SK-N-MC (cell line): ENCODE measurements around the gene SDK1.

Experiments used
- DNase-seq: peaks from one replicate; pipeline ENCODE4 v3.0.0-alpha.2; 2011; ENCODE audit warnings: low read depth, low spot score
- H3K27ac ChIP-seq: fragments of 200-600 bp; sonication (generic); 2 replicates; pipeline ENCODE4 v1.5.1; 2016; ENCODE audit warnings: mixed run types
- H3K36me3 ChIP-seq: fragments of 200-600 bp; sonication (generic); 2 replicates; pipeline ENCODE4 v1.6.1; 2017; ENCODE audit warnings: antibody characterized with exemption, low read length, mixed read lengths; ENCODE audit not compliant: insufficient read depth
- H3K4me3 ChIP-seq: fragments of 200-600 bp; sonication (generic); 2 replicates; pipeline ENCODE4 v1.5.1; 2016
- H3K9ac ChIP-seq: fragments of 200-600 bp; sonication (generic); 2 replicates; pipeline ENCODE4 v1.8.0; 2017; ENCODE audit warnings: mixed run types, mixed read lengths; ENCODE audit not compliant: insufficient read length
- H3K9me3 ChIP-seq: fragments of 200-600 bp; sonication (generic); 2 replicates; pipeline ENCODE4 v1.6.1; 2017; ENCODE audit warnings: low read depth, mild to moderate bottlenecking, antibody characterized with exemption, low read length, moderate library complexity, mixed read lengths
- EZH2 ChIP-seq: fragments of 200-600 bp; sonication (generic); IDR thresholded peaks from one replicate; pipeline ENCODE4 v1.6.1; 2017; ENCODE audit warnings: antibody characterized with exemption
- FOXP2 ChIP-seq: optimal IDR thresholded peaks from 2 replicates; pipeline ENCODE3; 2011; ENCODE audit warnings: mild to moderate bottlenecking, moderate library complexity; ENCODE audit not compliant: insufficient read depth; ENCODE audit errors: extremely low read length, control extremely low read depth
- POLR2AphosphoS5 ChIP-seq: IDR thresholded peaks from 2 replicates; pipeline ENCODE4 v1.6.1; 2012; ENCODE audit warnings: mild to moderate bottlenecking, low read depth, low read length, borderline replicate concordance

The SDK1 gene

GRCh38 chr7:4097001-4097609 is 796.1 kb downstream of the SDK1 start:
- no peak overlapping the region for H3K4me3 ChIP-seq
- DNase-seq, result no peak
- H3K36me3 ChIP-seq, result no peaks in the 10 kb centered on the region; the same call in 1 of the 2 replicates
- no peak overlapping the region for H3K9ac ChIP-seq
- no peaks in the 10 kb centered on the region for H3K9me3 ChIP-seq
- TF ChIP-seq FOXP2 (no peak), POLR2AphosphoS5 (no peak), EZH2 (no peak)
- no peak overlapping the region for H3K27ac ChIP-seq

DNA sequence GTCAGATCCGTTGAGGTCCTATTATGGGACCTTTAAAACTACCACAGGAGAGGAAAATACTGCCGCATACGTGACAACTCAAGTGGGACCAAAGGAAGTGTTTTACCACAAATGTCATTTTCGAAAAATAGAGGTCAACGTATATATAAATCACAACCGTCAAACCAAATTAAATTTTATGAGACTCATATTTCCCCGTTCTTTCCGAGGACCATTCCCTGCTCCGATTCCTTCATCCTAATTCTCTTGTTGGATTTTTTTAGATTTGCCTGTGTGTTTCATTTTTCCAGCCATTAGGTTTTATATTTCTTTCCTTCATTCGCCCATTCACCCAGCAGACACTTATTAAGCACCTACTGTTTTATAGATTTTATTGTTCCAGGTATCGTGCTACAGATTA is 797.1 kb downstream of the SDK1 start:
- Histone ChIP-seq H3K27ac (no peak overlapping the region), H3K9ac (no peak overlapping the region), H3K36me3 (no peaks in the 10 kb centered on the region), H3K4me3 (no peak overlapping the region), H3K9me3 (no peaks in the 10 kb centered on the region)
- DNase-seq, result no peak
- TF ChIP-seq FOXP2 (no peak), POLR2AphosphoS5 (no peak), EZH2 (no peak)

GRCh38 chr7:4099651-4100050 is 798.6 kb downstream of the SDK1 start:
- DNase-seq, result no peak
- no peak overlapping the region for H3K9ac ChIP-seq

GRCh38 chr7:4100148-4100547 is 799.1 kb downstream of the SDK1 start:
- TF ChIP-seq POLR2AphosphoS5 (no peak), EZH2 (no peak), FOXP2 (no peak)
- Histone ChIP-seq H3K27ac (no peak overlapping the region), H3K4me3 (no peak overlapping the region), H3K9me3 (no peaks in the 10 kb centered on the region), H3K36me3 (no peaks in the 10 kb centered on the region), H3K9ac (no peak overlapping the region)
- no peak for DNase-seq

More at GRCh38 chr7:4099651-4100050, 798.6 kb downstream of the SDK1 start:
- Histone ChIP-seq H3K27ac (no peak overlapping the region), H3K4me3 (no peak overlapping the region), H3K9me3 (no peaks in the 10 kb centered on the region), H3K36me3 (no peaks in the 10 kb centered on the region)
- TF ChIP-seq FOXP2 (no peak), EZH2 (no peak), POLR2AphosphoS5 (no peak)

DNA sequence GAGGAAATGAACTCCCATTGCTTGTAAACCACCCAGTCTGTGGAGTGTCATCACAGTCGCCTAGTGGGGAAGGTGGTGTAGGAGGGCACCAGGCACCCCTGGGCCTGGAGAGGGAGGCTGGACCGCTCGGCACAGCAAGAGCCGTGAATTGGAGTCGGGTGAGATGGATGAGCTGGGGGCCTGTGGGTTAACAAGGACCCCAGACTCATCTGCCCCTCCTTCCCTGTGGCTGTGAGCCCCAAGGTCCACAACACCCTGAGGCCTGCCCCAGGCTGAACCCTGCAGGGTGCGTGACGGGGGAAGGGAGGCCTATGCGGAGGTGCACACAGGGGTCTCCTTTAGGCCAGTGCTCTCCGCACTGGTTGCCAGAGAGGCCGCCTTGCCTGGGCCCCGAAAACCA is 799.6 kb downstream of the SDK1 start:
- no peaks in the 10 kb centered on the region for H3K9me3 ChIP-seq
- no peak for DNase-seq
- no peak overlapping the region for H3K27ac ChIP-seq
- H3K36me3 ChIP-seq, result no peaks in the 10 kb centered on the region
- H3K9ac ChIP-seq, result no peak overlapping the region
- TF ChIP-seq EZH2 (no peak), POLR2AphosphoS5 (no peak), FOXP2 (no peak)
- no peak overlapping the region for H3K4me3 ChIP-seq

- DNase-seq, result peak; percentile 91
- Histone ChIP-seq H3K4me3 (peak overlapping the region; percentile 60), H3K36me3 (no peaks in the 10 kb centered on the region), H3K9ac (no peak overlapping the region), H3K27ac (peak overlapping the region; percentile 94), H3K9me3 (no peaks in the 10 kb centered on the region)
- TF ChIP-seq POLR2AphosphoS5 (peak; percentile 70), EZH2 (no peak)
Measured at GRCh38 chr7:4102231-4102841, 801.3 kb downstream of the SDK1 start.

- Histone ChIP-seq H3K36me3 (no peaks in the 10 kb centered on the region), H3K9ac (no peak overlapping the region), H3K9me3 (no peaks in the 10 kb centered on the region), H3K4me3 (no peak overlapping the region), H3K27ac (peak overlapping the region; percentile 94; the same call in 1 of the 2 replicates)
- TF ChIP-seq EZH2 (no peak), POLR2AphosphoS5 (no peak), FOXP2 (no peak)
- DNase-seq, result no peak
Measured at GRCh38 chr7:4103352-4104091, 802.5 kb downstream of the SDK1 start.

DNA sequence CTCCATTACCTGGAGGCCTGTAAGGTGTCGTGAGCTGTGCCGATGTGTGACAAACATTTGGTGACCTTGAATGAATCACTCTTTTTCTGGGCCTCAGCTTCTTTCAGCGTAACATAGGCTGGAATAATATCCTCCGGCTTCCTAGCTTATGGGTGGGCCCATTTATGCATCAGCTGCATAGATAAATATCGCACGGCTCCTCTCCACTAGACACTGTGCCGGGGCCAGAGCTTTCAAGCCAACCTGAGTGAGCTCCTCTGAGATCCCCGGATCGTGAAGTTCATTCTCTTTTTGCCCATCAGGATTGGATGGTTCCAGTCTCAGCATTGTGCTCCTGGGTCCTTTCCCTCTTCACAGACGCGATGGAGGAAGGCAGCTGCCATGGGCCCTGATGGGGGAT is 806.8 kb downstream of the SDK1 start:
- Histone ChIP-seq H3K4me3 (no peak overlapping the region), H3K9ac (no peak overlapping the region), H3K27ac (no peak overlapping the region), H3K36me3 (no peaks in the 10 kb centered on the region; the same call in 1 of the 2 replicates), H3K9me3 (no peaks in the 10 kb centered on the region)
- no peak for DNase-seq
- TF ChIP-seq EZH2, result no peak
- TF ChIP-seq POLR2AphosphoS5, result no peak
- no peak for TF ChIP-seq FOXP2
